GM12864 (cell line): ENCODE data around the gene TMEM150A.
A peak's percentile ranks its signal among the peaks of the same experiment; 100 is the strongest.
"Not testable (repeated sequence)": the region's sequence is repeated elsewhere in the genome, so short reads cannot be mapped to it uniquely, and the experiment has no call there.

ENCODE experiments used
- DNase-seq: peaks from one replicate; pipeline ENCODE4 v3.0.0-alpha.2; 2011; ENCODE audit warnings: low read depth
- H3K4me3 ChIP-seq: 2 replicates; pipeline ENCODE4 v1.5.1; 2011; ENCODE audit warnings: mild to moderate bottlenecking, low read depth, low read length, control low read depth
- CTCF ChIP-seq: IDR thresholded peaks from 2 replicates; pipeline ENCODE4 v1.5.1; 2011; ENCODE audit warnings: low read depth, mild to moderate bottlenecking, moderate library complexity, low read length, control low read depth, inconsistent platforms; ENCODE audit errors: missing control alignments

Gene TMEM150A

GRCh38 chr2:85628658-85629057 lies 26.2 kb upstream of the TMEM150A start:
- DNase-seq, result no peak
- TF ChIP-seq CTCF, result no peak

GRCh38 chr2:85623991-85624390 lies 21.5 kb upstream of the TMEM150A start:
- TF ChIP-seq CTCF, result no peak
- no peak overlapping the region for H3K4me3 ChIP-seq
- no peak for DNase-seq

More at GRCh38 chr2:85628658-85629057, 26.2 kb upstream of the TMEM150A start:
- no peak overlapping the region for H3K4me3 ChIP-seq

- no peak for TF ChIP-seq CTCF
- H3K4me3 ChIP-seq, result no peak overlapping the region
- DNase-seq, result no peak
Observed at GRCh38 chr2:85621338-85621737, 18.8 kb upstream of the TMEM150A start.

GRCh38 chr2:85619617-85620016 lies 17.1 kb upstream of the TMEM150A start:
- DNase-seq, result no peak
- no peak overlapping the region for H3K4me3 ChIP-seq
- no peak for TF ChIP-seq CTCF

- DNase-seq, result not testable (repeated sequence)
- H3K4me3 ChIP-seq, result peak overlapping the region; percentile 89; the same call in 1 of the 2 replicates
Observed at GRCh38 chr2:85617723-85618122, 15.2 kb upstream of the TMEM150A start.

GRCh38 chr2:85615413-85615728 lies 12.9 kb upstream of the TMEM150A start:
- H3K4me3 ChIP-seq, result no peak overlapping the region; the same call in 1 of the 2 replicates
- DNase-seq, result no peak

GRCh38 chr2:85614757-85615156 lies 12.3 kb upstream of the TMEM150A start:
- not testable (repeated sequence) for H3K4me3 ChIP-seq, DNase-seq

More at GRCh38 chr2:85615413-85615728, 12.9 kb upstream of the TMEM150A start:
- TF ChIP-seq CTCF, result no peak

GRCh38 chr2:85613717-85614515 lies 11.4 kb upstream of the TMEM150A start:
- DNase-seq, result no peak
- no peak overlapping the region for H3K4me3 ChIP-seq
- TF ChIP-seq CTCF, result no peak
